GM21367 (cell line): Measurements from ENCODE around the gene CARNS1.

Source experiments
- ATAC-seq: cut with Tn5 transposase; IDR thresholded peaks from one replicate; pipeline ENCODE4 v1.9.1; 2021; ENCODE audit not compliant: unreplicated experiment

The CARNS1 gene

DNA sequence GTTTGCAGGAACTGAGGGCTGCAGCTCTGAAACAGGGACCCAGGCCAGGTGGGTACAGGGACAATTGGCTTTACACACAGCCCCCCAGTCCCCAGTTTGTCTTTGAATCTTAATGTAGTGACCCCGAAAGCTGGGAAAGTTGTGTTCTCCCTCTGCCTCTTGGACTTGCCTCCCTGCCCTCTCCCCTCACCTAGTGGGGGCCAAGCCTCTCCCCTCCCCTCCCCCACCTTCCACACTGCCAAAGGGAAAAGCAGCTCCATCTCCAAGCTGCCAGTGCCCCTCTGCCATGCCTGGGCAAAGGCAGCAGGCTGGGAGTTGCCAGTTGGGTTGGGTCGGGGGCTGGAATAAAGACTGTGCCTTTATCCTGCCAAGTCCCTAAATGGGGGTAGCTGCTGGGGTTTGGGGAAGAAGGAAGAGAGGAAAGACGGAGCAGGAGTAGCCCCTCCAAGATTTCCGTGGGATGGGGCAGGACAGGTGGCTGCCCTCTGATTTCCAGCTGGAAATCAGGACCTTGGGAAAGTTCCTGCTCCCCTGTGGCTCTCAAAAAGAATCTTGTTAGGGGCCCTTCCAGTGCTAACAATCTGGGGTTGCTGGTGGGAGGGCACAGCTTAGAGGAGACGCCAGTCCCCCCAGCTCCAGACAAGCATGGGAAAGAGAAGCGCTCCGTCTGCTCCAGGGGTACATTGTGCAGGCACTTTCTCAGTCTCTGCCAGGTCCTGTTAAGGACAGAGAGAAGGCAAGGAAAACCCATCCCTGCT is 39.2 kb upstream of the CARNS1 start:
- no peak for ATAC-seq

DNA sequence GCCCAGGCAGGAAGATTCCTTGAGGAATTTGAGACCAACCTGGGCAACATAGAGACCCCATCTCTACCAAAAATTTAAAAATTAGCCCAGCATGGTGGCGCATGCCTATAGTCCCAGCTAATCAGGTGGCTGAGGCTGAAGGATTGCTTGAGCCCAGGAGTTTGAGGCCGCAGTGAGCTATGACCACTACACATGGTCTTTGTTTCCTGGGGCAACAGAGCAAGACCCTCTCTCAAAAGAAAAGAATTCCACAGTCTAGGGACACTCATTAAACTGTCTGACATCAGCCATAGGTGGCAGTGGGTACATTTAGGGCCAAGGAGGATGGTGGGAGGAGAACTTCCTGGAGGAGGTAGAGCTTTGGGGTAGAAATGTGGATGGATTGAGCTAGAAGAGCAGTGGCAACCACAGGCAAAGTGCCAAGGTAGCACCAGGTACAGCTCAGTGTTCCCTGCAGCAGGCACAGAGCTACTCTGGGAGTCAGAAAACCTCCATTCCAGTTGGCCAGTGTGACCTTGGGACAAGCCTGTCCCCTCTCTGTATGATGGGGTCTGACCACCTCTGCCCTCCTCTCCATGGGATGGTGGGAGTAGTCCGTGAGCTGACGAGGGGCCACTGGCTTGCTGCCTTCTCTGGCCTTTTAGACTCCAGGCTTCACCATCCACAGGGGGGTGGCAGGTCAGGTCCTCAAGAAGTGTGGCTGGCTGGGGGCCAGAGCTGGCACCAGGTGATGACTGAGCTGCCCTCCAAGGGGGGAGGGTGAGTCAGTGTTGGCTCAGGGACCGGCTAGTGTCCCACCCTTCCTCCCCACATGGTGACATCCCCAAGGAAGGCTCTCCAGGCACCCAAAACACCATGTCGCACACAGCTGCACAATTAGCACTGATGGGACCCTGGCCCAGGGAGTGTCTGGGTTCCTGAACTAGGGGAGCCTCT is 38.3 kb upstream of the CARNS1 start:
- ATAC-seq: no peak

DNA sequence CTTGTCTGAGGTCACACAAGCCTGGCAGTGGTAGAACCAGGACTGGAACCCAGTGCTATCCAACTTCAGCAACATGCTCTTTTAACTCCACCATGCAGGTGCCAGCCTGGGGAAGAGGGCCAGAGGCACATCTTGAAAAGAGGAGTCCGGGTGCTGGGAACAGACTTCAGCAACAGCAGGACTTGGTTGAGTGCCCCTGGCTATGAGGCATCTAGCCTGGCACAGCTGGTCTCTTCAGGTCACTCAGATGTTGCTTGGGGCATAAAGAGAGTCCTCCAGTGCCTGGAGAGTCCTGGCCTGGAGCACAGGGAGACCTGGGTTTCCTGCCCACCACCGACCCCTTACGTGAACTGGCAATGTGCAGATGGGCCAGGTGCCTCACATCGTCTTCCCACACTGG is 36.9 kb upstream of the CARNS1 start:
- no peak for ATAC-seq

DNA sequence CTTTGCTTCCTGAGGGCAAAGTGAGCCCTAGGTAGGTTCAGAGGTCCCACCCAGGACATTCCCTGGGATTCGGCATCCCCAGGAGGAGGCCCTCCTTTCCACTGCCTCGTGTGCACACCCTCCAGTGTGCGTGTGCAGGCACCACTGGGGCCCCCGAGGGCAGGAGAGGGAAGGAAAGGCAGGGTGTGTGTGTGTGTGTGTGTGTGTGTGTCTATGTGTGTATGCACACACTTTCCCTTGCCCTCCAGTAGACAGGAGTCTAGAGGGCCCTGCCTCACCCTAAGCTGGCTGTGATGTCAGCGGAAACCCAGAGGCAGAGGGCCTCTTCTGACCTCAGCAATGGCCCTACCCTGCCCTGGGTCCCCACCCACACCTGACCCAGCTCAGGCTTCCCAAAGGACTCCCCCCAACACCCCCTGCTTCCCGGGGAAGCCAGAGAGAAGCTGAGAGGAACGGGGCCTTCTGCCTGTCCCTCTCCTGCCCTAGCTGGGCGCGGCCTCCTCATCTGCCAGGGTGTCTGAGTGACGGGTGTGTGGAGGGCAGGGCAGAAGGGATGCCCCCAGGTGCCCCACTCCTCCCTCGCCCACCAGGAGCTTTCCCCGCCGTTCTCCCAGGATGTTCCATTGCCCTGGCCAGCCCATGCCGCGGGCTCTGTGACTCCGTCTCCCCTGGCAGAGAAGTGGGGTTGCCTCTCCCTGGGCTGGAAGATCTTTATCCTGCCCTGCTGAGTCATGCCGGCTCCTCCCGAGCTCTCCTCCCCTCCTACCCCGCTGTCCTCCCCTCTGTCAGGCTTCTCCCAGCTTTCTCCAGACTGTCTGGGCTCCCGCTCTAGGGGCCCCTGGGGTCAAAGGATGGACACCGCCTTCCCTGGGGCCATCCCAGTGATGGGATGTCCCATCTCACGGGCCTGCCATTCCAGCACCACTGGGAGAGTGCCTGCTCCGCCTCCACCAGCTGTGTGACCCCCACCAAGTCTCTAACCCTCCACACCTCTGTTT is 36.1 kb upstream of the CARNS1 start:
- ATAC-seq: no peak

DNA sequence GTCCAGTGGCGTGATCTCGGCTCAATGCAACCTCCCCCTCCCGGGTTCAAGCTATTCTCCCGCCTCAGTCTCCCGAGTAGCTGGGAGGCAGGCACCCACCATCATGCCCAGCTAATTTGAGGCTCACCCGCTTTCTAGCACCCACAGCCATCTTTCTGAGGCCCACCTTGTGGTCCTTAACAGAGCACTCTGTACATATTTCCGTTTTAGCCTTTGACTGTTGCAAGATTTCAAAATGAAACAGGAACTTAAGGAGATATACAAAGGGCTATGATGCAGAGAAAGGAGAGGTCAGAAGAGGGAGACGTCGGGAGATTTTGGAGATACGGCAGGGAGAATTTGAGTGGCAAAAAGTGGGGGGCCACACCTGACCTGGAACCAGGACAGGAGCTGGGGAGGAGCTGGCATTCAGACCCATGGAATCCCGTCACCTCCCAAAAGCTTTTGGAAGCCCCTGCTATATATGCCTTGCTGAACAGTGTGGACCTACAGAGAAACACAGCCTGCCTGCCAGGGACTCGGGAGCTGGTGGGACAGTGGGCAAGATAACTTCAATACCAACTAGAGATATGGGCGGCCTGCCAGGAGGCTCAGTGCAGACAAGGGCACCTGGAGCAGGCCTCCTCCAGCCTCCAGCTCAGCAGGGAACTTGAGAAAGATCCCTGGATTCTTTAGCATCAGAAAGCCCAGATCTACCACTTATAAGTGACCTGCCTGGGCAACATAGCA is 34.1 kb upstream of the CARNS1 start:
- no peak for ATAC-seq

DNA sequence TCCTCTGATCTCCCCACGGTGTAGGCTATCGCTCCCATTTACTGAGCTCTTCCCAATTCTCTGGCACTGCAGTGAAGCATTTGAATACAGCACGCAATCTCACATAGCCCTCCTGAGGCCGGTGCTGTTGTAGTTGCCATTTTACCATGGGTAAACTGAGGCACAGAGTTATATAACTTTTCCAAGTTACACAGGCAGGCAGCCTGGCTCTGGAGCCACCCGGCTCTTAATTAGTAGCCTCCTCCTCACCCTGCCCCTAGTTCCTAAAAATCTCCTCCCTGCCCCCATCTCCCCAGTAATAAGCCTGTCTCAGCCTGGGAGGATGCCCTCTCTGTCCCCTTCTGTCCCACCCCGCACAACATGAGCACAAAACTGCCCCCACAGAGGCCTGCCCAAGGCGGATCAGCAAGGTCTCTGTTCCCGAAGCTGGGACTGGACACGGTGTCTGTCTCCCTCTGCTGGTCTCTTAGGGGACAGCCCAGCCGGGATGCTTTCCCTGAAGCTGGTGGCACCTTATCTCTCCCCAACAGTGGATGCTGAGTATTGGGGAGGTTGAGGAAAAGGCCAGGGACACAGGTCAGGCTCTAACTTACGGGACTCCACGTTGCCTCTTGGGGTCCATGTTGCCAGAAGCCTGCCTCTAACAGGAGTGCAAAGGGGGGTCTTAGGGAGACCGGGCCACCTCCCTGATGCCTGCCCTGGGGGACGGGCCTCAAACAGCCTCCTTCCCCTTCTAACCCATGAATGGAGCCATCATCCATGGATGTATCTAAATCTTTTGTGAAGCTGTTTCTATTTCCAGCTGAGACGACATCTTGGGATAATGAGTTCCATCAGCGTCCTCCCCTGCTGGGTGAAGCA is 33.0 kb upstream of the CARNS1 start:
- ATAC-seq: no peak

DNA sequence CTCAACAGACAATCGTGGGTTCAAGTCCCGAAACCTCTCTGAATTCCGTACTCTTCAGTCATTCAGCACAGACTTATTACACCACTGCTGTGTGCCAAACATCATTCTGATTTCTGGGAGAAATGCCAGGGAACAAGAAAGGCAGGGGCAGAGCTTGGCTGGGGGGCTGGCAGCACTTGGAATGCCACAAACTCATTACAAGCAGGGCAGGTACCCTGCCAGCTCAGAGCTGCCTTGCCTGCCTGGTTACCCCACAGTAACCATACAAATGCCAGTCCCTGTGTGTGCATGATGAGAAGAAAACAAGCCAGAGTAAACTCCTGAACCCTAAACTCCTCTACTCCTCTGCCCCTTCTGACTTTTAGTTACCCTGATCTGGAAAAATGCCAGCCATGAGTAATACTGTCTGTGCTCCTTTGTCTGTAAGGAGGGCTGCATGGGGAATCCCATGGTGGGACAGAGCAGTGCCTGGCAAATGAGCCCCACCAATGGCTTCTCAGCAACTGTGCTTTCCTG is 30.6 kb upstream of the CARNS1 start:
- no peak for ATAC-seq

DNA sequence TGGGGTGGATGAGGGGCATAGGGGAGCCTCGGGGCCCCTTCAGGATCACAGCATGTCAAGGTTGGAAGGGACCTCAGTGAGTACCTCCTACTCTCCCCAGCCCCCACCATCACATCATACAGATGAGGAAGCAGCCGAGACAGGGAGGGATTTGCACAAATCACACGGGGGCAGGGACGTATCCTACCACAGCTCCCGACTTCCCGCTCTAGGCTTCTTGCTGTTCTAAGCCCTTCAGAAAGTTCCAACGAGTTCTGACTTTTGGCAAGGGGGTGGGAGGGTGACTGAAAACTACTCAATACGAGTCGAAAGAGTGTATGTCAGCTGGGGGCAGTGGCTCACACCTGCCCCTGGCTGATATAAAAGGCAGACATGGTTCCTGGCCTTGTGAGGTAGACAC is 28.4 kb upstream of the CARNS1 start:
- no peak for ATAC-seq

DNA sequence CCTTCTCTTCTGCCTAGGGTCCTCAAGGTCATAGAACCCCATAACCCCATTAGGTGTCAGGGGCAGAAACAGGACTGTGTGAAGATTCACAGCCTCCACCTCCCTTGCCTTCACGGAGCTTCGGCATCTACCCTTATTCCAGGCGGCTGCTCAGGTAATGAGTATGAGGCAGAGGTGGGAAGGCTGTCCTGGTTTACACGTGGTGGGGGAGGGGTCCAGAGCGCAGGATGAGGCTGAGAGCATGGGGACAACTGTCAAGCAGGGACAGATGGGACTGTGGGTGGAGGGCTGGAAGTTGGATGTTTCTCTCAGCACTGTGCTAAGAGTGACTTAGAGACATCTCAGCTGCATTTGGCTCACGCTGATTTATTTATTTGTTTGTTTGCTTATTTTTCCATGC is 28.0 kb upstream of the CARNS1 start:
- no peak for ATAC-seq

DNA sequence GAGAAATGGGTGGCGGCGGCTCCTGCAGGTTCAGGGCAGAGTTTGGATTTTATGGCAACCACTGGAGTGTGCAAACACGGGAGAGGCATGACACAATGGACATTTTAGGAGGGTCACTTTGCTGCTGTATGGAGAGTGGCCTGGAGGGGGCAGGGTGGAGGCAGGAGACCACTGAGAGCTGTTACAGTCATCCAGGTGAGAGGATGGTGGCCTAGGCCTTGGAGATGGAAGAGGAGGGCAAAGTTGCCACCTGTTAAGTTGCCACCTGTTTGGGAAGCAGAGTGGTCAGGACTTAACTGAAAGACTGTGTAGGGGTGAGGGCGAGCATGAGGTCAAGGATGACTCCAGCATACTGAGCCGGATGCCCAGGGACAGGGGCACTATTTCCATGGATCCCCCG is 26.0 kb upstream of the CARNS1 start:
- ATAC-seq: no peak

DNA sequence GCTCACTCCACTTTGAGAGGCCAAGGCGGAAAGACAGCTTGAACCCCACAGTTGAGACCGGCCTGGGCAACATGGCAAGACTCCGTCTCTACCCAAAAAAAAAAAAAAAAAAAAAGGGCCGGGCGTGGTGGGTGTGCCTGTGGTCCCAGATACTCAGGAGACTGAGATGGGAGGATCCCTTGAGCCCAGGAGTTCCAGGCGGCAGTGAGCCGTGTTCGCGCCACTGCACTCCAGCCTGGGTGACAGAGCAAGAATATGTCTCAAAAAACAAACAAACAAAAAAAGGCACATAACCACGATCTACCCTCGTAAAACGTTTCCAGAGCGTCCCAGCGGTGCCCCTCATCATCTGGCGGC is 24.6 kb upstream of the CARNS1 start:
- no peak for ATAC-seq

DNA sequence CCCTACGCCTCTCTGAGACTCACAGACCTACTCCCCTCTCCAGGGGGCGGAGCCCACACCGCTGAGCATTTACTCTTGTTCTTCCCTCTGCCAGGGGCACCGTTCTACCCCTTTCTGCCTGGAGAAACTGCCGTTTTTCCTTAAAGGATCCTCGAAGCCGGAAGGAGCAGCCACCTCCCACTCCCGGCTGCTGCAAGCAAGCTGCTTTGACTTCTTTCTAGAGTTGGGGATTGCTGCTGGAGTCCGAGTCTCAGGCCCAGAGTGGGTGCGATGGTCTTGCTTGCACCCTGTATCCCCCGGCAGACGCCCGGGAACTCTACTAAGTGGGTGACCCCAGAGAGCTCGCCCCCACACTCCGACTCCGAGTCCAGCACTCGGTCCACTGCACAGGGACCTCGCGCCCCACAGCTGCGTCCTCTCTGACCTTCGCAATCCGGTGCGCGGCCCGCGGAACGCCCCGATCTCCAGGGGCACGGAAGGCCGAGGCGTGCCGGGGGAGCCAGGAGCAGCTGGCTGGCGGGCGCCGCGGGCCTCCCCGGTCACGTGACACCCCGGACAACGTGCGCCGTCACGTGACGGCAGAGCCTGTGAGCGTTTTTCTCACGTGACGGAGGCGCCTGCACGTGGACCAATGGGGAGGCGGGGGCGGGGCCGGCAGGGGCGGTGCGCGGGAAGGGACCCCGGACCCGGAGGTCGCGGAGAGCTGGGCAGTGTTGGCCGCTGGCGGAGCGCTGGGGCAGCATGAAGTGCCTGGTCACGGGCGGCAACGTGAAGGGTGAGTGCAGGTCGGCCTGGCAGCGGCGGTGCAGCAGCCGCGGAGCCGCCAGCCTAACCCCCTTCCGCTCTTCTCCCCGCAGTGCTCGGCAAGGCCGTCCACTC is 23.9 kb upstream of the CARNS1 start, which contains the start of gene RAD9A:
TSS of gene RAD9A (plus strand) at position 683 of the 879 bp plus-strand sequence. CDS start at position 742, 59 bp downstream.
- peak; percentile 37 for ATAC-seq

DNA sequence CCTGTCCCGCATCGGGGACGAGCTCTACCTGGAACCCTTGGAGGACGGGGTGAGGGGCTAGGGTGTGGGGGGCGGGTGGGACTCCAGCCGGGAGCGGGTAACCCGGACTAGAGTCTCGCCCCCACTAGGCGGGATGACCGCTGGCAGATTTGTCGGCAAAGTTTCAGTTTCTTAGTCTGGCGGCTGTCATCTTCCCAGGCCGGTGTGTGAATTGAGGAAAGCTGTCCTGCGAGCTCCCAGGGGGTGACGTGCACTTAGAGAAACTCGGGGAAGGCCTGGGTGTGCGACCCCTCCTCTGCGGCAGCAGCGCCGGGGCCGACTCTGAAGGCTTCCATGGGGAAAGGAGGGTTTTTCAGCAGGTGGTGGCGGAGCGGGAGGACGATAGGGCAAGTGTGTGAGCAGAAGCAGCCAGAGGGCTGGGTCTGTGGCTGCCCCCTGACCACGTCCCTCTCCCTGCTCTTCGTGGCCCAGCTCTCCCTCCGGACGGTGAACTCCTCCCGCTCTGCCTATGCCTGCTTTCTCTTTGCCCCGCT is 23.2 kb upstream of the CARNS1 start:
- no peak for ATAC-seq

DNA sequence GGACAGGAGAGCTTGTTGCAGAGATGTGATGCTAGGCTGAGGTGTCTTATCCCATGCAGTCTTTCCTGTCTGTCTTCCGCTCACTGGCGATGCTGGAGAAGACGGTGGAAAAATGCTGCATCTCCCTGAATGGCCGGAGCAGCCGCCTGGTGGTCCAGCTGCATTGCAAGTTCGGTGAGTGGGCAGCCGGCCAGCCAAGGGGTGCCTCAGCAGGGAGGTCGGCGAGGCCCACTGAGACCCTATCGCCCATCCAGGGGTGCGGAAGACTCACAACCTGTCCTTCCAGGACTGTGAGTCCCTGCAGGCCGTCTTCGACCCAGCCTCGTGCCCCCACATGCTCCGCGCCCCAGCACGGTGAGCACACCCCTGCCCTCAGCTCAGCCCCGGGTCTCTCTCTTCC is 22.0 kb upstream of the CARNS1 start:
- ATAC-seq: no peak

DNA sequence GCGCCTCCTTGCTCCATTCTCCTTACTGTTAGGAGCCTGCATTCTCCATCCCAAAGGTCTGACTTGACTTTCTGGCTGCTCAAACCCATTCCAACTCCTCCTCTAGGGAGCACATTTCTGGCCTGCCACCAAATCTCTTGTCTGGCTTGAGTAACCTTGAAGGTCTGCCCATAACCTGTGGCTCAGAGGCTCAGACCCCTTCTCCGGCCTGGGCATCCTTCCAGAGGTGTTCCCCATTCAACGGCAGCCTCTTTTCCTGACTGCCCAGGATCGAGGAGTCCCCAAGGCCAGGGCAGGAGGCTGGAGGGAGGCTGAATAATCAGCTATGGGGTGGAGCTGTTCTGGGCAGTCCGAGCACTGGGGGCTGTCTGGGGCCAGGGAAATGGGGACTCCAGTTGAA is 21.5 kb upstream of the CARNS1 start:
- ATAC-seq: no peak

DNA sequence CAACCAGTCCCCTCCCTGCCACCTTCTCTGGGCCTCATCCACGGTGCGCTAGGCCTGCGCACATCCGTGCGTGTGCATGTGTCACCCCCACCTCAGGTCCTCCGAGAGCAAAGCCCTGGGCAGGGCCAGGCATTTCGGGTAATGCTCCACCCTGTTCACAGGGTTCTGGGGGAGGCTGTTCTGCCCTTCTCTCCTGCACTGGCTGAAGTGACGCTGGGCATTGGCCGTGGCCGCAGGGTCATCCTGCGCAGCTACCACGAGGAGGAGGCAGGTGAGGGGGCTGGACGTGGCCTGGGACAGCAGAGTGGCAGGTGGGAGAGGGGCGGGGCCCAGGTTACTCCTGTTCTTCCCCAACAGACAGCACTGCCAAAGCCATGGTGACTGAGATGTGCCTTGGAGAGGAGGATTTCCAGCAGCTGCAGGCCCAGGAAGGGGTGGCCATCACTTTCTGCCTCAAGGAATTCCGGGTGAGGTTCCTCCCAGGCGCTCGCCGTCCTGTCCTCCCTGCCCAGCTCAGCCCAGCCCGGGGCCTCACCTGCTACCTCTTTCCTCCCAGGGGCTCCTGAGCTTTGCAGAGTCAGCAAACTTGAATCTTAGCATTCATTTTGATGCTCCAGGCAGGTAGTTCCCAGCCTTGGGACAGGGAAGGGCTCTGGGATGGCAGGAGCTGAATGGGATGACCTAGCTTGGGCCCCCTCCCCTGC is 19.8 kb upstream of the CARNS1 start:
- ATAC-seq: no peak

DNA sequence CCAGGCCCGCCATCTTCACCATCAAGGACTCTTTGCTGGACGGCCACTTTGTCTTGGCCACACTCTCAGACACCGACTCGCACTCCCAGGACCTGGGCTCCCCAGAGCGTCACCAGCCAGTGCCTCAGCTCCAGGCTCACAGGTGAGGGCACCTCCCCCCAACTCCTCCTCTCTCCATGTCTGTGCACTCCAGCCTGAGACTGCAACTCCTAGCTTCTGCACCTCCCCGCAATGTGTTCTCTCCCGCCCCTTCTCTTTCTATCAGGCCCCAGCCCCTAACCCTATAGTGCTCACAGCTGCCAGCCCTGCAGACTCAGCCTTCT is 19.3 kb upstream of the CARNS1 start:
- ATAC-seq: no peak
